22Rv1 (cell line): ENCODE measurements around the gene CNIH3.

Experiments
- ZFX ChIP-seq: fragments of 450-650 bp; IDR thresholded peaks from 2 replicates; pipeline ENCODE4 v1.6.1; 2017; ENCODE audit warnings: antibody characterized with exemption, borderline replicate concordance
- TF ChIP-seq, protein P1 (sequence below): fragments of 450-650 bp; IDR thresholded peaks from 2 replicates; pipeline ENCODE4 v1.5.1; 2017; ENCODE audit warnings: mild to moderate bottlenecking

DNA sequence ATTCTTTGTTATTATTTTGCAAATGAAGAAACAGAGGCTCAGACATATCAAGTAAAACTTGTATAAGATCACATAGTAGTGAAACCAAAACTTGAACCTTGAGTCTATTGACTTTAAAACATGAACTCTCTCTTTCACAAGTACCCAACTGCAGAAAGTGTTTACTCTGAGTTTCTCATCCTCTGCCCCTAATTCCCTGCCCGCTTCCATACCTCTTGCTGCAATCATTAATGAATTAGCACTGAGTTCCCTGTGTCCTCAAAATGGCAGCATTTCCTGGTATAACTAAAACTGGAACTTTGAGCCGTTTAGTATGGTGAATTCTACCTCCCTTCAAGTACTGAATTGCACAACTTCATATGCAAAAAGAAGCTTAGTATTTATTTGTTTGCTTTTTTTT, 165.7 kb downstream of the CNIH3 start:
- TF ChIP-seq, protein P1, sequence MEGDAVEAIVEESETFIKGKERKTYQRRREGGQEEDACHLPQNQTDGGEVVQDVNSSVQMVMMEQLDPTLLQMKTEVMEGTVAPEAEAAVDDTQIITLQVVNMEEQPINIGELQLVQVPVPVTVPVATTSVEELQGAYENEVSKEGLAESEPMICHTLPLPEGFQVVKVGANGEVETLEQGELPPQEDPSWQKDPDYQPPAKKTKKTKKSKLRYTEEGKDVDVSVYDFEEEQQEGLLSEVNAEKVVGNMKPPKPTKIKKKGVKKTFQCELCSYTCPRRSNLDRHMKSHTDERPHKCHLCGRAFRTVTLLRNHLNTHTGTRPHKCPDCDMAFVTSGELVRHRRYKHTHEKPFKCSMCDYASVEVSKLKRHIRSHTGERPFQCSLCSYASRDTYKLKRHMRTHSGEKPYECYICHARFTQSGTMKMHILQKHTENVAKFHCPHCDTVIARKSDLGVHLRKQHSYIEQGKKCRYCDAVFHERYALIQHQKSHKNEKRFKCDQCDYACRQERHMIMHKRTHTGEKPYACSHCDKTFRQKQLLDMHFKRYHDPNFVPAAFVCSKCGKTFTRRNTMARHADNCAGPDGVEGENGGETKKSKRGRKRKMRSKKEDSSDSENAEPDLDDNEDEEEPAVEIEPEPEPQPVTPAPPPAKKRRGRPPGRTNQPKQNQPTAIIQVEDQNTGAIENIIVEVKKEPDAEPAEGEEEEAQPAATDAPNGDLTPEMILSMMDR = no peak
- no peak for TF ChIP-seq ZFX
